Non-pigmented ciliary epithelial cell (primary cell): ENCODE measurements around the gene ASIC2.

Source experiments
- DNase-seq: peaks from one replicate; pipeline ENCODE4 v3.0.0-alpha.2; 2010; ENCODE audit warnings: low read depth

ASIC2 gene

DNA sequence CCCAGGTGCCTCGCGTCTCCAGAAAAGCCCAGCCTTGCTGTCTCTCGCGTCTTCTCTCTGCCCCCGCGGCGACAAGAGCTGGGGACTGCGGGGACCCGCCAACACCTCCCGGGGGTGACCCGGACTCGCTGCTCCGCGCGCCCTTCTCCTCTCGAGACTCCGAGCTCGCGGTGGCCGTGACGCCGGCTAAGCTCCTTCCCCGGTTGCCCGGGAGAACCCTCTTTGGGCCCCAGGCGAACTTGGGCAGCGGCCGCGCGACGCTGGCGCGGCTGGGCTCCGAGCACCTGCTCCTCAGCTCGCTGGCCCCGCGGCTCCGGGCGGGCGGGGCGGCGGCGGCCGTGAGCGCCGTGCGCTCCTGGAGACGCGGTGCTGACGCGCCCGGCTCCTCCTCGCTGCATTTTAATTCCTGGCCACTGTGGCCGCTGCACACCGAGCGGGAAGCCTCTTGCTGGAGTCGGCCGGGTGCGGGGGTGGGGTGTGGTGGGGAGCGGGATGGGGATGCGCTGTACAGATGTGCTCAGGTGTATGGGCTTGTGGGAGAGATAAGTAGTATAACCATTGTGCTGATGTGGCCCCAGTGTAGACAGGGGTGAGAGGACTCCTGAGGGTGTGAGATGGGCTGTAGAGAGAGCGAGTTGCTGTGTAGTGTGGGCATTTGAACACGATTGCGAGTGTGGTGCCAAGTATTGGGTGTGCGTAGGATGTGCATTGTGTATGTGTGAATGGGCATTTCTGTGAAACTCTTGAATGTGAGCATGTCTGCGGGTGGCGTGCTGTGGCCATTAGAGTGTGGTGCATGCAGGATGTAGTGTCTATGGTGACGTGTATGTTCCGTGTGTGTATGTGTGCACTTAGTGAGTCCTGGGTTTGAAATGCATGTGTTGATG lies at the start of gene ASIC2:
Gene ASIC2, minus strand, starts transcription at position 315 of the 887 bp plus-strand sequence.
- DNase-seq: no peak

DNA sequence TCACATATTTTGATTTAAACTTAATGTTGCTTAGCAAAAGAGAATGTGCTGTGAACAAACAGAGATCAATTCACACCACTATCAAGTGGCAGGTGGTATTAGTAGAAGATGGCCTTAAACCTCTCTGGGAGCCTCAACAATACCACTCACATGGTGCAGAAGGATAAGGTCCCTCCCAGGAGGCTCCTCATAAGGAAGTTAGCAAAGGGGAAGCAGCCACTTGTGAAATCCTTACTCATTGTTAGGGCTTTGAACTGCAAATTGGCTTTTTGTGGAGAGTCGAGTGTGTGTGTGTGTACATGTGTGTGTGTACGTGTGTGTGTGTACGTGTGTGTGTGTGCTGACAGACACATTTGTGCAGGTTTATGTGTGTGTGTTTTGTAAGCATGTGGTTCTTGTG lies 48.9 kb upstream of the ASIC2 start:
- no peak for DNase-seq

DNA sequence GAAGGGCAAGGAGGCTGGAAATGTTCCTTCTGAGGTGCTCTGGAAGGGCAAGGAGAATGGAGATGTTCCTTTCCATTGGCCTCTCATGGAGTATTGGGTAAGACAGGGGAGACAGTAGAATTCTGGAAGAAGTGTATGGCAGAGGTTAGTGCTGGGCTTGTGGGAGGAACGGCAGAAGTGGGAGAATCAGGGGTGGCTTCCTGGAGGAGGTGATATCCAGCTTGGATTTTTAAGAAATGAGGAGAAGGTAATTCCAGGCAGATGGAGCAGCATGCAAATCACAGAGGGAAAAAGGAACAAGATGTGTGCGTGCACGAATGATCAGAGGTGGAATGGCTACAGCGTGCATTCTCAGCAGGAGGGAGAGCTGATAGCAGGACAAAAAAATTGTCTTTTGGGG lies 45.1 kb upstream of the ASIC2 start:
- DNase-seq: no peak

DNA sequence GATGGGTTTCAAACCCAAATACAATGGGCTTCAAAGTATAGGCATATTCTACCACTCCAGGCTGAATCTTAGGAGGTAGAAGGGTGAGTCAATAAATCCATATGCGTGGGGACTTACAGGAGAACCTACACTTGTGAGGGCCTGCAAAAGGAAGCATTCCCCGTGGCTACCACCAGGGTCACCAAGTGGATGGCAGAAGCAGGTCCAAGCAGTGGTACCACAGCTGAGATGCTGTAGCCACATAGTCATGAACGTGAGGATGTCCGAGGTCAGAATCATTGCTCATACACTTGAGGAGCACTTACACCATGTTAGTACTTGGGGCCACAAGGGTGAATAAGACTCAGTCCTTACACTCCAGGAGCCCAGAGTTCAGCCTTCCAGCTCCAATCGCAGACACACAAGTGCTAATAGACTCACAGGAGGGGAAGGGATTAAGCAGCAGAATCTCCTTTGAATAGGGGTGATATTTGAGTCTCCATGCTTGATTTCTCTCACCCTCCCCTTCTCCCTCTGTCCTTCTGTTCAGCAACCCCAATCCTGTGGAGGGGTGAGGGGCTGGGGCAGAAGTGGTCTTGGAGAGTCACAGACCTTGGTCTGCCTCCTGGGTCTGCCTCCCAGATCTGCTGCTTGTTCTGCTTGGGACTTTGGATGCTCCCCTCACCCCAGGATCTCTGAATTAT lies 42.5 kb upstream of the ASIC2 start:
- DNase-seq: no peak

DNA sequence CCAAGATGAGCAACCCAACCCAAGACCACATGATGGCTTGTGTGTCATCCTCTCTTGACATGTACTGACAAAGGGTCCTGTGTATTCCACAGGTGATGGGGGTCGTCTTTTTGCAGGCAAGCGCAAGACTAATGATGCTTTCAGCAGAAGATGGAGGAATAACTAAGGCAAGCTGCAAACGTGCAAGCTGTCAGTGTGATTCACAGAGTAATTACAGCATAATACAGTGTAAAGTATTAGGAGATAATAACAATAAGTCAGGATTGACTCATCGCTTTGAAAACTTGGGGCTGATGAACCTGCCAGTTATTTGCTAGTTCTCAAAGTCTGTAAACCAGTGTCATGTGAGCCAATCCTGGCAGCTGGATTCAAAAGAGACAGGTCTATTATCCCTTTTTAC lies 41.6 kb upstream of the ASIC2 start:
- no peak for DNase-seq

DNA sequence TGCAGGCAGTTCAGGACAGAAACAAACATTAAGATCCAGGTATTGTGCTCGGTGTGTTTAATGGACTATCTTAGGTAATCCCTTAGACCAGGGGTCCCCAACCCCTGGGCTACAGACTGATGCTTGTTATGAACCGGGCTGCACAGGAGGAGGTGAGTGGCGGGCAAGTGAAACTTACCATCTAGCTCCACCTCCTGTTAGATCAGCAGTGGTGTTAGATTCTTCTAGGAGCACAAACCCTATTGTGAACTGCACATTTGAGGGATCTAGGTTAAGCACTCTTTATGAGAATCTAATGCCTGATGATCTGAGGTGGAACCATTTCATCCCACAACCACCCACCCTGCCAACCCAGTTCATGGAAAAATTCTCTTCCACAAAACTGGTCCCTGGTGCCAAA lies 37.8 kb upstream of the ASIC2 start:
- no peak for DNase-seq

DNA sequence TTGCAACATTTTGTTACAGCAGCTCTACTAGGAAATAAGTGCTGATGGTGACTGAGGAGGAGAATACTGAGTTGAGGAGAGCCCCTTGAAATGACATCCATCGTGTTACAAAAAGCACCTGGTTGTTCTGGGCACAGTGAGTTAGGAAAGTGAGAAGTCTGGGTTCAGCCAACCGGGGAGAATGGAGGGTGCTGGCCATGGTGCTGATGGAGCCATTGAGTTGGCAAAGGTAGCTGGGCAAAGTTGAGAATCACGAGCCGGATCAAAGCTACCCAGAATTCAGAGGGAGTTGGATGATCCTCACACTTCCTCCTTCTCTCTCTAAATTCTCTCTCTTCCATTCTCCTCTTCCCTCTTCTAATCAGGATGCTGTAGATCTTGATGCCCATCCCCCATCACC lies 35.0 kb upstream of the ASIC2 start:
- DNase-seq: no peak

DNA sequence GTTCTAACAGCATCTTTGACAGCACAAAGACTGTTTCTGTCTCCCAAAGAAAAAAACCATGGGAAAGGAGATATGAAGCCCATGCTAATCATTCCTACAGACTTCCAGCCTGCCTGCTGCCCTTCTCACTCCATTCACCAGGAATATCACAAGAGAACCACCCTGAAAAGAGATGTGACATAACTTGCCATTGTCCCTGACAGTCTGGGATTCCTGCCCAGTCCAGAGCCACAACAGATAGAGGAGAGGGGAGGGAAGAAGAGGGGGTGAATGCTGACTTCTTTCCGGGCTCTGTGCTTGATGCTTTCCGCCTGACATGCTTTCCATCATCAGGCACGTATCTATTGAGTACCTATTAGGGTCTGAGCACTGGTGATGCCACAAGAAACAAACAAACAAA lies 31.6 kb upstream of the ASIC2 start:
- DNase-seq: no peak

DNA sequence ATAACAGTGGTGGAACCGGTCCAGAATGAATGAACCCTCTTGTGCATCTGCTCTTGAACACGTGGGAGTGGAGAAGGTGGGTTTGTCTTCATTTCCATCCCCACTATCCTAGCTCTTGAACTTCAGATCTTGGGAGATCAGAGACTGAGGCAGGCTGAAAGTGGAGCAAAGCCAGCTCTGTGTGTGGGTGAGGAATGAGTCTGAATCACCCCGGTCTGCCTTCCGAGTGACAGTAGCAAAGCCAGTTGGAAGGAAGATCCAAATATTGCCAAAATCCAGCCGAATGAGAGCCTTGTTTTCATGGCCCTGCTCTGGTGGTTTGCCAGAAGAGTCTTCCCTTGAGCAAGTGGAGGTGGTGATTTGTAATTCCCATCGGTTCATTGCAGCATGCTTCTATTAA lies 29.0 kb upstream of the ASIC2 start:
- no peak for DNase-seq

DNA sequence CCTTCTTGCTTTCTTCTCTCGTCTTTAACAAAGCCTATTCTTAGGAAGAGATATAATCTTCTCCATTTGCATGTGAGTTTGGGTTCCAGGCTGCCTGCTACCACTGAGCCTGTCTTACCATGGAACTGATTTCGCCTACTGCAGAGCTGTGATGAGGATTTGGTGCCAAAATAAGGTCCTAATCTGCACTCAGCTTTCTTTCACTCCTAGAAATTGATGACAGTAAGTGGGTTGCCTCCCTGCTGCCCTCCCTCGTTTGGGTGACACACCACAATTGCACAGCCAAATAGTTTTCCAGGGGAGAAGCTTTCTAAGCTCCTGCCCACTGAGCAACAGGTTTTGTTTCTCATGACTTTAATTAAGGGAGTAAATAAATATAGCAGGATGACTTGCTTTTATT lies 25.1 kb upstream of the ASIC2 start:
- DNase-seq: no peak

DNA sequence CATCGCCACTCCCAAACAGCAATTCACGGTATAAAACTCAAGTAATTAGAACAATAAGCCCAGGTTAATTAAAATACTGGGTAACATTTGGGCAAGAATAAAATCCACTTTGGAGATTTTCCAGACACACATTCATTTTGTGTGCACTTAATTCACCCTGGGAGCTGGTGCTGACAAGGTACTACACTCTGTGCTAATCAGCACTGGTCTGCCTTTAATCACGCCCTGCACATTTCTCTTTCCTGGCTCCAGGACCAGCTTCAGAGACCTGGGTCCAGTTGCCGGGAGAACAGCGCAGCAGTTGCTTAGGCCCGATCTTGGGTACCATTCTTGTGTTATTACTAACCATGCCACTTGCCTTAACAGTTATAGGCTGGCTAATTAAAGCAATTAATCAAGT lies 23.7 kb upstream of the ASIC2 start:
- no peak for DNase-seq

DNA sequence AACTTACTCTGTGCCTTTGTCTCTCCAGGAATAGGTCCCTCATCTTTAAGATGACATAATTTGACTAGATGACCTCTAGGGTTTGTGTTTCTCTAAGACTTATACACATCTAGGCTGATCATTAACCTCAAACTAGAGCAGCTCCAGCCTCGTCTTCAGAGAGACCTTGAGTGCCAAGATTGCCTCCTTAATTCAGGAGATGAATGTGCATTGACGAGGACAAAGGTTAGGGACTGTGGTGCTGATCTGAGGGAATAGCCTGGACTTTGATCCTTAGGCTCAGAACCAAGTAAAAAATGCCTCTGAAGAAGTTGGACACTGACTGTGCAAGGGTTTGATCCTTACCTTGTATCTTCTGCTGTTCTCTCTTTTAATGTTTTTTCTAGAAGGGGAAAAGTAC lies 17.2 kb upstream of the ASIC2 start:
- DNase-seq: no peak

DNA sequence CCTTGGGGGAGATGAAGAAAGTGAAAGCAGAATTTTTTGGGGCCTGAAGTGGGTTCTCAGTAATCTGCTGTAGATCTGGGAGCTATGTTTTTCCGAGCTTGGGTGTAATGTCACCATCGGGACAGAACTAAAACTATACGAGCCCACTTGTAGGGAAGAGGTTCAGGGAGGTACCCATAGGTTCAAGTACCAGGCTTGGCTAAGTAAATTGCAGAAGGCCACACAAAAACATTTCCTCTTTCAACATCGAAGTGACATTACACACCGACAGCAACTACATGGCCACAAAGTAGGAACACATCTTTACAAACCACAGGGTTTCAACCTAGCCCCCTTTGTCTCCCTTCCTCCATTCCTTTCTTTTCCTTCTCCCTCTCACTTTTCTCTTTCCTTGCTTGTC lies 10.2 kb upstream of the ASIC2 start:
- DNase-seq: no peak

DNA sequence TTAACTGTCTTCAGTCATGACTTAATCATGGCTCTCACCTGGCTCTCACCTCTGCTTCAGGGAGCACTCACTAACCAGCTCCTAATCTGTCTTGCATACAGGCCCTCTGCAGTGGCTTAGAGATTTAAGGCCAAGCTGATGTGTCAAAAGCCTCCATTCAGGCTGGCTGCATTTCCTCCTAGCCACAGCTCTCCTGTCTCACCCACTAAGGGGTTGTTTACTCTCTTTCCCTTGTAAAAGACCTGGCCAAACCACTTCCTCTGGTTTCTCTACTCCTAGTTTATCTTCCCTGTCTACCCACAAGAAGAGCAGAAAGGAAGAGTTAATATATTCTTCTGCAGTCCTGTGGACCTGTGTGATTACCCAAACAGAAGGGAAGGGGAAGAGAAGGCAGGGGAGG lies 9.3 kb upstream of the ASIC2 start:
- DNase-seq: no peak

DNA sequence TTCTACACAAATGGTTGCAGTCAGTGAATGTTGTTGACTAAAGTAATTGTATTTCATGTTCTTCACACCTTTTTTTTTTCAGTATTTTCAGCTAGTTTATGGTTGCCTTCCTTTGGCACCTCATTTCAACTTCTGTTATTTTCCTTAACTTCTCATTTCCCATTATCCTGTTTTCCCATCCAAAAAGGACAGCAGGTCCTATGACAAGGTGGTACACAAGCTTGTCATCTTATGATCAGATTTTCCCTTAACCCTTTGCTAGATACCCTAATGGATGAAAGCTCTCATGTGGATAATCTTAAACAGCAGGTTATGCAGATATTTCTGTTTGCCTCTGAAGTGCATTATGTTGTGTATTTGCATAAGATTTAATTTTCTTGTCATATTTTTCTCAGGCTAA lies 7.1 kb upstream of the ASIC2 start:
- no peak for DNase-seq

DNA sequence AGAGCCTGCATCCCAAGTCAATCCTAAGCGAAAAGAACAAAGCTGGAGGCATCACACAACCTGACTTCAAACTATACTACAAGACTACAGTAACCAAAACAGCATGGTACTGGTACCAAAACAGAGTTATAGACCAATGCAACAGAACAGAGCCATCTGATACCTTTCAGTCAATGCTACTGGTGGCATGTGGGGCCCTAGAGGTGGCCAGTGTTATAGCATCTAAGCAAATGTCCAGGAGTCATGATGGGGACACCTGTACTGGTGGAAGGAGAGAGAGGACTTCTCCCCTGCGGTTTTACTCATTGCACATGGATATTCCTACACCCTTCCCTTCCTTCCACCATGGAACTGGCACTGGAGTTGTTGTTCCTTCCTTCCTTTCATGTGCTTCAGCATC lies 6.0 kb upstream of the ASIC2 start:
- DNase-seq: no peak

DNA sequence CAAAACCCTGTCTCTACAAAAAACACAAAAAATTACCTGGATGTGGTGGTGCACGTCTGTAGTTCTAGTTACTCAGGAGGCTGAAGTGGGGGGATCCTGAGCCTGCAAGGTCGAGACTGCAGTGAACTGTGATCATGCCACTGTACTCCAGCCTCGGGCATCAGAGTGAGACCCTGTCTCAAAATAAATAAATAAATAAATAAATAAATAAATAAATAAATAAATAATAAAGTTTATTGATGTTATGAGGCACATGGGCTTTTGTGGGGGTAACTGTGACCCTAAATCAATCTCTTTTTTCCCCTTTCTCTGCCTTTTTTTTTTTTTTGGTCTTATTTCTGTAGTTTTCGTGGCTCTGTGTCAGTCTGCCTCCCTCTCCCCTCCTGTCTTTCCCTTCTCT lies 4.5 kb upstream of the ASIC2 start:
- DNase-seq: no peak

DNA sequence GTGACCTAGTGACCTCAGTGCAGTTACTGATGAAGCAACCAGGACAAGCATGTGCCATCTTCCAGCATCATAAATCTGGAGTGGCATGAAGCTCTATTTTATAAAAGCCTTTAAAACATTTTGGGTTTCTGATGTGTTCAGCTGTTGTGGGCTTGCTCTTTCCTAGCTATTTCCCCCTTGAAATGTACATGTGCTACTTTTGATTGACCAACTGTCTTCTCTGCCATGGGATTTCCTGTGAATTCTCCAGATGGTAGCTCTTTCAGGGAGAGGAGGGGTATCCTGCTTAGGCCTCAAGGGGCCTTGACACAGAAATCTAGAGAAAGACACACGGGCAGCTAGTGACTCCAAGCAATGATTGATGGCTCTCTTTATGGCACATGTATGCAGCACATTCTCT lies 1.9 kb upstream of the ASIC2 start:
- no peak for DNase-seq

DNA sequence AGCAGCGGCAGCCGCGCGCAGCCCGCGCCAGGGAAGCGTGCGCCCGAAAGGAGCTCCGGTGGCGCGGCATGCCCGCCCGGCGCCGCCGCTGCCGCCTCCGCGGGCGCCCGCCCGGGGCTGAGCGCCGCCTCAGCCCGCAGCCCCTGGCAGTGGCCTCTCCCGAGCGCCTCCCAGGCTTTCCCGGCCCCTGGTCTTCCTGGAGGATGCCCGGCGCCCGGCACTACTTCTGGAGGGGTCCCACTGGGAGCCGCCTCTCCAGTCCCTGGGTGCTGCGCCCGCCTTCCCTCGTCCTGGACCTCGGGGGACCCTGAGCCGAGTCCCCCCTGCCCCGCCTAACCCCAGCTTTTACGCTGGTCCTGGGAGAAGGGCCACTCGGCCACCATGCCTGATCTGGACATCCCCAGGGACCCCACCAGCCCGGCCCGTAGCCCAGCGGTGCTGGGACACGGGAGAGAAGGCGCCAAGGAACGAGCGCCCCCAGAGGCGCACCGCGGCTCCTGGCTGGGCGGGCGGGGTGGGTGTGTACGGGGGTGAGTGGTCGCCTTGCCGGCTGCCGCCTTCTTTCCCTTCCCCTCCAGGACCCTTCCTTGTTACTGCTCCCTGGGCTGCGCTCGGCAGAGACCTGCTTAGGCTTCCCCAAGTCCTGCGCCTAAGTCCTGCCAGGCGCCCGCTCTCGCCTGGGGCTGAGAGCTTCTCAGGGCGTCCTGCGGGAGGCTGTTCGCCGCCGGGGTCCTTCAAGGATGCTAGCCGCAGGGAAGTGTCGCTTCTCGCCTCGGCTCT lies 704 bp downstream of the ASIC2 start:
- no peak for DNase-seq

DNA sequence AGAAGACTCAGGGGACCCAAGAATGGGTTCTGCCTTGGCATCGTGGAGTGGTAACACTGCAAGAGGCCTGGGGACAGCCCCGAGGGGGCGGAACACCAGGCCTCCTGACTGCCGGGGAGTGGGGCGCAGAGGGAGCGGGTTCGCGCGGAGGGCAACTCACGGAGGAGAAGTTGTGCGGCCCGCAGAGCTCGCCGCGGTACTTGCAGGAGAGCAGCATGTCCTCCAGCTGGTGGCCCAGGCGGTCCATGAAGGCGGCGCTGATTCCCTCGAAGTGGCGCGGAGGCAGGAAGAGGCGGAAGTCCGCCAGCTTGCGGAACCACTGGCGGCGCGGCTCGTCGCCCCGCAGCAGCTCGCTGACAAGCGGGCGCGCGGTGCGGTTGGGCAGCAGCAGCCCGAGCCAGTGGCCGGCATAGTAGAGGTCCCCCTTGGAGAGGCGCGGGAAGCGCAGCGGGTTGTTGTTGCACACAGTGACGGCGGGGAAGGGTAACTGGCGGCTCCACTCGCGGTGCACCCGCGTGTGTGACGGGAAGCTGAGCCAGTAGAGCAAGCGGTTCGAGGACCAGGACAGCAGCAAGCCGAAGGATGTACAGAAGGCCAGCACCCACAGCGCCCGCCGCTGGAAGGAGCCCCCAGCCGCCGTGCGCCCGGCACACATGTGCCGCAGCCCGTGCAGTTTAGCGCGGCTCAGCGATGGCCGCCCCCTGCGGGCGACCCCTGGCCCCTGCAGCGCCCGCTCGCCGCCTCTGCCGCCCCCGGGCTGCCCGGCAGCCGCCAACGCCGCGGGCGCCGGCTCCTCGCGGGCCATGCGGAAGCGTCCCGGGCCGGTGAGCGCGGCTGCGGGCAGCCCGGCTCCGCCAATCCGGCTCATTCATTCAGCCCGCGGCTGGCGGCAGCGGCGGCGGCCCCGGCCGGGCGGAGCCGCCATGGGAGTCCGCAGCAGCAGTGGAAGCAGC lies 1.6 kb downstream of the ASIC2 start:
- no peak for DNase-seq

DNA sequence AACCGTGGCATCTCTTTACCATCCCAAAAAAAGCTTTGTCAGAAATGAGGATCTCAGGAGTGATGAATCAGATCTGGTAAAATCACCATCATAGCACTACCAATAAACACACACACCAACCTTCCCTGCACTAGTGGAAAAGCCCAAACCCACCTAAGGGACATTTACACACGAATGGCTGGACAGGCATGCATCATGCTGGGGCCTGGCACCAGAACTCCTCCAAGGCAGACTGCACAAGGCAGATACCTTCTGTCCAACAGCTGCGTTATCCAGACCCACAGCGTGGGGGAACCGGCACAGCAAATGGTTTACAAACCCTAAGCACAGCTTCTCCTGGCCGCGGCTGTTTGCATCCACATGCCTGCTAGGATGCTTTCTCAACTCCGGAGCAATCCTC lies 2.8 kb downstream of the ASIC2 start:
- no peak for DNase-seq

DNA sequence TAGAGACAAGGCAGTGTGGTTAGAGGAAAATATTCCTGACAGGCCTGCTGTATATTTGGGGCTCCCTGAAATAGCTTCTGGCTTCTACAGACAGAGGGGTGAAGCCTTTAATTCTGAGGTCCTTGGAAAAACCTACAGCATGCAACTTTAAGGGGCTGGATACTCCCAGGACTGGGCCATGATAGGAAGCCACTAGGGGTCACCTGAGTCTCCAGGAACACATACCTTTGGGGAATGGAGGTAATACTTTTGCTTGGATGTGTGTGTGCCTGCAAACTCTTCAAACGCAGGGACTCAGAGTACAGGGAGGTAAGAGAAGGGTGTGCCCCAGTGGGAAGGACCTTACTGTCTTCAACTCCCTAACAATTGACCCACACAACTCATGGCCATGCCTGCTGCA lies 4.1 kb downstream of the ASIC2 start:
- DNase-seq: no peak
